HepG2 (cell line): ENCODE results near the gene TBL3. TPM values are rescaled to one million over a fixed set of nuclear protein-coding genes. Genes with fewer than 3 reads are reported as not detected.
A peak's percentile ranks its signal among the peaks of the same experiment; 100 is the strongest.

Experiments
- AGO1 ChIP-seq: fragments of 200-400 bp; formaldehyde crosslinking; IDR thresholded peaks from 2 replicates; pipeline ENCODE4 v1.6.1; 2017; ENCODE audit warnings: mild to moderate bottlenecking, low read depth, low read length, moderate library complexity; ENCODE audit not compliant: poor library complexity, severe bottlenecking
- CREB1 ChIP-seq, 2 experiments: fragments of 450-650 bp in 1 of 2; IDR thresholded peaks; 2 replicates each; pipeline ENCODE4 v1.6.1; 2016 to 2017; ENCODE audit warnings: control low read depth in 1 of 2, mild to moderate bottlenecking in 1 of 2, missing compliant biosample characterization in 1 of 2, missing genetic modification characterization in 1 of 2
- DMAP1 ChIP-seq: IDR thresholded peaks from 2 replicates; pipeline ENCODE4 v1.6.1; 2016
- MAF1 ChIP-seq: sonication (generic); formaldehyde crosslinking; IDR thresholded peaks from 2 replicates; pipeline ENCODE4 v1.5.0; 2020; ENCODE audit warnings: missing genetic modification reagents, borderline replicate concordance
- MEIS2 ChIP-seq: sonication (generic); formaldehyde crosslinking; IDR thresholded peaks from 2 replicates; pipeline ENCODE4 v1.9.0; 2021; ENCODE audit warnings: mild to moderate bottlenecking, missing genetic modification reagents
- NKX3-1 ChIP-seq: sonication (generic); formaldehyde crosslinking; IDR thresholded peaks from 2 replicates; pipeline ENCODE4 v1.5.0; 2020; ENCODE audit warnings: missing genetic modification reagents
- NR2F6 ChIP-seq, 2 experiments: IDR thresholded peaks; 2 replicates each; pipeline ENCODE4 v1.6.1; 2016; ENCODE audit warnings: antibody characterized with exemption in 1 of 2, mild to moderate bottlenecking in 1 of 2
- RAD51 ChIP-seq: fragments of 450-650 bp; IDR thresholded peaks from 2 replicates; pipeline ENCODE4 v1.6.1; 2016; ENCODE audit warnings: borderline replicate concordance
- RBFOX2 ChIP-seq: fragments of 200-400 bp; formaldehyde crosslinking; IDR thresholded peaks from 2 replicates; pipeline ENCODE4 v1.6.1; 2017; ENCODE audit warnings: low read depth, mild to moderate bottlenecking, low read length
- RFXAP ChIP-seq: sonication (generic); formaldehyde crosslinking; IDR thresholded peaks from 2 replicates; pipeline ENCODE4 v1.4.0; 2020; ENCODE audit warnings: missing genetic modification reagents, borderline replicate concordance
- TBX2 ChIP-seq: sonication (generic); formaldehyde crosslinking; IDR thresholded peaks from 2 replicates; pipeline ENCODE4 v1.5.0; 2020; ENCODE audit warnings: missing genetic modification reagents, mild to moderate bottlenecking, borderline replicate concordance
- THAP11 ChIP-seq: IDR thresholded peaks from 2 replicates; pipeline ENCODE4 v1.6.1; 2016; ENCODE audit warnings: missing biosample characterization, missing genetic modification reagents
- ZBTB42 ChIP-seq: sonication (generic); formaldehyde crosslinking; IDR thresholded peaks from 2 replicates; pipeline ENCODE4 v1.5.0; 2020; ENCODE audit warnings: mild to moderate bottlenecking, missing genetic modification reagents
- ZNF331 ChIP-seq: sonication (generic); formaldehyde crosslinking; IDR thresholded peaks from 2 replicates; pipeline ENCODE4 v1.4.0; 2020; ENCODE audit warnings: missing genetic modification reagents
- ZNF430 ChIP-seq: sonication (generic); formaldehyde crosslinking; IDR thresholded peaks from 2 replicates; pipeline ENCODE4 v1.9.0; 2021; ENCODE audit warnings: mild to moderate bottlenecking, missing genetic modification reagents
- ZNF615 ChIP-seq: sonication (generic); formaldehyde crosslinking; IDR thresholded peaks from 2 replicates; pipeline ENCODE4 v1.5.0; 2020; ENCODE audit warnings: mild to moderate bottlenecking, missing genetic modification reagents, borderline replicate concordance
- ZNF768 ChIP-seq: sonication (generic); formaldehyde crosslinking; IDR thresholded peaks from 2 replicates; pipeline ENCODE4 v1.4.0; 2020; ENCODE audit warnings: missing genetic modification reagents
- ZNF776 ChIP-seq: sonication (generic); formaldehyde crosslinking; IDR thresholded peaks from 2 replicates; pipeline ENCODE4 v1.4.0; 2020; ENCODE audit warnings: mild to moderate bottlenecking, missing genetic modification reagents
- ZNF777 ChIP-seq: sonication (generic); formaldehyde crosslinking; IDR thresholded peaks from 2 replicates; pipeline ENCODE4 v1.4.0; 2020; ENCODE audit warnings: missing genetic modification reagents
- ZSCAN12 ChIP-seq: sonication (generic); formaldehyde crosslinking; IDR thresholded peaks from 2 replicates; pipeline ENCODE4 v1.9.0; 2021; ENCODE audit warnings: mild to moderate bottlenecking, missing genetic modification reagents
- polyA plus RNA-seq, 8 experiments: library from polyadenylated mRNA; depleted of rRNA in 3 of 8; stranded (reverse) in 7 of 8; unstranded in 1 of 8; fragments of >200 nt; fragmentation: Illumina TruSeq in 4 of 8; extraction: Trizol in 4 of 8; gene quantifications; 2 replicates each; pipeline versions ENCODE4 v1.2.1 to v1.2.3, GENCODE V29; 2011 to 2016; ENCODE audit warnings: low read depth in 4 of 8, missing spikeins in 1 of 8, mixed read lengths in 1 of 8; ENCODE audit not compliant: insufficient read depth in 1 of 8
- total RNA-seq, 5 experiments: library from RNA; depleted of rRNA; stranded (reverse); fragments of >200 nt; fragmentation: Illumina TruSeq; extraction: Trizol; gene quantifications; 2 replicates each; pipeline ENCODE4 v1.2.3, GENCODE V29; 2016; ENCODE audit warnings: low read depth in 1 of 5
- TF ChIP-seq, protein P1 (sequence below): sonication (generic); formaldehyde crosslinking; IDR thresholded peaks from 2 replicates; pipeline ENCODE4 v1.4.0; 2020; ENCODE audit warnings: missing genetic modification reagents
- TF ChIP-seq, protein P2 (sequence below): sonication (generic); formaldehyde crosslinking; IDR thresholded peaks from 2 replicates; pipeline ENCODE4 v1.9.0; 2021; ENCODE audit warnings: missing genetic modification reagents, borderline replicate concordance
- TF ChIP-seq, protein P3 (sequence below): sonication (generic); formaldehyde crosslinking; IDR thresholded peaks from 2 replicates; pipeline ENCODE4 v1.4.0; 2020; ENCODE audit warnings: missing genetic modification reagents, mild to moderate bottlenecking, borderline replicate concordance
- TF ChIP-seq, protein P4 (sequence below): sonication (generic); formaldehyde crosslinking; IDR thresholded peaks from 2 replicates; pipeline ENCODE4 v1.8.1; 2023; ENCODE audit warnings: missing genetic modification reagents, mild to moderate bottlenecking, borderline replicate concordance
- TF ChIP-seq, protein P5 (sequence below): sonication (generic); formaldehyde crosslinking; IDR thresholded peaks from 2 replicates; pipeline ENCODE4 v1.5.1; 2020; ENCODE audit warnings: missing genetic modification reagents, mild to moderate bottlenecking, borderline replicate concordance

Gene TBL3
- total and polyA plus RNA-seq, 2 of the 13 experiments (the other 11 are each of a cell fraction or from before 2014, with no cell fraction given): 16.8 to 38.0 TPM

DNA sequence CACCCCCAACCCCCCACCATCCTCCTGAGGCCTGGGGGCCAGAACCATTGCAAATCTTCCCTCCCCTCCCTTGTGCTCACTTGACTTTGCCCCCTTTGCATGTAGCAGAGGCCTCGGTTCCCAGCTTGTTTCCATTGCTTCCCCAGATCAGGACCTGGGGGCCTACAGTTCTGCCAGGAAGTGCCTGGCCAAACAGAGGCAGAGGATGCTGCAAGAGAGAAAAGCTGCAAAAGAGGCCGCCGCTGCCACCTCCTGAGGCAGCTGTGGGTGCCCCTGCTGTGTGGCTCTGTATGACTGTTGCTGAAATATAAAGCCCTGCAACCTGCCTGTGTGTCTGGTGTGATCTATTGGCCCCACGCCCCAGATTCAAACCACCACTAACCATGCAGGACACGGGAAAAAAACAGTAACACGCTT lies 10.2 kb upstream of the TBL3 start (continued):
- TF ChIP-seq ZNF331 (CRISPR knock-in tag) (no peak), RFXAP (CRISPR knock-in tag) (no peak), ZNF430 (CRISPR knock-in tag) (no peak), THAP11 (CRISPR knock-in tag) (no peak), TBX2 (CRISPR knock-in tag) (no peak), ZNF768 (CRISPR knock-in tag) (no peak), RBFOX2 (0 out of 2 replicates have a peak, but pooled peaks have one; percentile 16), ZNF777 (0 out of 2 replicates have a peak, but pooled peaks have one; percentile 13), ZSCAN12 (CRISPR knock-in tag) (no peak), NR2F6 (IDR thresholded peaks at IDR 0.05) (no peak), NR2F6 (CRISPR knock-in tag; IDR thresholded peaks at IDR 0.05) (no peak), MAF1 (no peak), ZNF776 (CRISPR knock-in tag) (no peak), ZBTB42 (CRISPR knock-in tag) (no peak), NKX3-1 (CRISPR knock-in tag) (no peak), RAD51 (no peak), DMAP1 (no peak), AGO1 (no peak), CREB1 (IDR thresholded peaks at IDR 0.05) (no peak), CREB1 (CRISPR knock-in tag; IDR thresholded peaks at IDR 0.05) (no peak), MEIS2 (CRISPR knock-in tag) (no peak), ZNF615 (CRISPR knock-in tag) (no peak)
- TF ChIP-seq, protein P1, sequence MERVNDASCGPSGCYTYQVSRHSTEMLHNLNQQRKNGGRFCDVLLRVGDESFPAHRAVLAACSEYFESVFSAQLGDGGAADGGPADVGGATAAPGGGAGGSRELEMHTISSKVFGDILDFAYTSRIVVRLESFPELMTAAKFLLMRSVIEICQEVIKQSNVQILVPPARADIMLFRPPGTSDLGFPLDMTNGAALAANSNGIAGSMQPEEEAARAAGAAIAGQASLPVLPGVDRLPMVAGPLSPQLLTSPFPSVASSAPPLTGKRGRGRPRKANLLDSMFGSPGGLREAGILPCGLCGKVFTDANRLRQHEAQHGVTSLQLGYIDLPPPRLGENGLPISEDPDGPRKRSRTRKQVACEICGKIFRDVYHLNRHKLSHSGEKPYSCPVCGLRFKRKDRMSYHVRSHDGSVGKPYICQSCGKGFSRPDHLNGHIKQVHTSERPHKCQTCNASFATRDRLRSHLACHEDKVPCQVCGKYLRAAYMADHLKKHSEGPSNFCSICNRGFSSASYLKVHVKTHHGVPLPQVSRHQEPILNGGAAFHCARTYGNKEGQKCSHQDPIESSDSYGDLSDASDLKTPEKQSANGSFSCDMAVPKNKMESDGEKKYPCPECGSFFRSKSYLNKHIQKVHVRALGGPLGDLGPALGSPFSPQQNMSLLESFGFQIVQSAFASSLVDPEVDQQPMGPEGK (CRISPR knock-in tag): peak; percentile 86
- TF ChIP-seq, protein P2, sequence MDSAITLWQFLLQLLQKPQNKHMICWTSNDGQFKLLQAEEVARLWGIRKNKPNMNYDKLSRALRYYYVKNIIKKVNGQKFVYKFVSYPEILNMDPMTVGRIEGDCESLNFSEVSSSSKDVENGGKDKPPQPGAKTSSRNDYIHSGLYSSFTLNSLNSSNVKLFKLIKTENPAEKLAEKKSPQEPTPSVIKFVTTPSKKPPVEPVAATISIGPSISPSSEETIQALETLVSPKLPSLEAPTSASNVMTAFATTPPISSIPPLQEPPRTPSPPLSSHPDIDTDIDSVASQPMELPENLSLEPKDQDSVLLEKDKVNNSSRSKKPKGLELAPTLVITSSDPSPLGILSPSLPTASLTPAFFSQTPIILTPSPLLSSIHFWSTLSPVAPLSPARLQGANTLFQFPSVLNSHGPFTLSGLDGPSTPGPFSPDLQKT: no peak
- TF ChIP-seq, protein P3, sequence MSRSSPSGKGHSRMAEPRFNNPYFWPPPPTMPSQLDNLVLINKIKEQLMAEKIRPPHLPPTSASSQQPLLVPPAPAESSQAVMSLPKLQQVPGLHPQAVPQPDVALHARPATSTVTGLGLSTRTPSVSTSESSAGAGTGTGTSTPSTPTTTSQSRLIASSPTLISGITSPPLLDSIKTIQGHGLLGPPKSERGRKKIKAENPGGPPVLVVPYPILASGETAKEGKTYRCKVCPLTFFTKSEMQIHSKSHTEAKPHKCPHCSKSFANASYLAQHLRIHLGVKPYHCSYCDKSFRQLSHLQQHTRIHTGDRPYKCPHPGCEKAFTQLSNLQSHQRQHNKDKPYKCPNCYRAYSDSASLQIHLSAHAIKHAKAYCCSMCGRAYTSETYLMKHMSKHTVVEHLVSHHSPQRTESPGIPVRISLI (CRISPR knock-in tag): no peak
- TF ChIP-seq, protein P4, sequence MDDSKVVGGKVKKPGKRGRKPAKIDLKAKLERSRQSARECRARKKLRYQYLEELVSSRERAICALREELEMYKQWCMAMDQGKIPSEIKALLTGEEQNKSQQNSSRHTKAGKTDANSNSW (CRISPR knock-in tag): no peak
- TF ChIP-seq, protein P5, sequence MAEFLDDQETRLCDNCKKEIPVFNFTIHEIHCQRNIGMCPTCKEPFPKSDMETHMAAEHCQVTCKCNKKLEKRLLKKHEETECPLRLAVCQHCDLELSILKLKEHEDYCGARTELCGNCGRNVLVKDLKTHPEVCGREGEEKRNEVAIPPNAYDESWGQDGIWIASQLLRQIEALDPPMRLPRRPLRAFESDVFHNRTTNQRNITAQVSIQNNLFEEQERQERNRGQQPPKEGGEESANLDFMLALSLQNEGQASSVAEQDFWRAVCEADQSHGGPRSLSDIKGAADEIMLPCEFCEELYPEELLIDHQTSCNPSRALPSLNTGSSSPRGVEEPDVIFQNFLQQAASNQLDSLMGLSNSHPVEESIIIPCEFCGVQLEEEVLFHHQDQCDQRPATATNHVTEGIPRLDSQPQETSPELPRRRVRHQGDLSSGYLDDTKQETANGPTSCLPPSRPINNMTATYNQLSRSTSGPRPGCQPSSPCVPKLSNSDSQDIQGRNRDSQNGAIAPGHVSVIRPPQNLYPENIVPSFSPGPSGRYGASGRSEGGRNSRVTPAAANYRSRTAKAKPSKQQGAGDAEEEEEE (CRISPR knock-in tag): no peak
